GM12878 (cell line): ENCODE measurements around the gene CTSD. TPM values are rescaled to one million over a fixed set of nuclear protein-coding genes. Genes with fewer than 3 reads are reported as not detected.

Experiments used
- ATAC-seq: fragments of 200-7000 bp; cut with Tn5 transposase; 3 replicates; pipeline ENCODE4 v1.9.1; 2020; ENCODE audit warnings: mild to moderate bottlenecking, moderate library complexity
- BruUV-seq: library from RNA; stranded (reverse); fragments of 400-500 nt; replicated peaks from 2 replicates; lab custom pipeline; 2021; lab: Mats Ljungman, UMichigan
- CTCF ChIA-PET: fragments of 300-600 bp; sonication (Branson Sonifier 250); formaldehyde crosslinking; extraction: SDS; loops from one replicate; lab custom pipeline; 2021; ENCODE audit warnings: inconsistent platforms; lab: Yijun Ruan, JAX
- POLR2A ChIA-PET: fragments of 350-600 bp; formaldehyde crosslinking; extraction: SDS; loops from one replicate; lab custom pipeline; 2021; ENCODE audit warnings: inconsistent platforms; lab: Charles Lee
- RAD21 ChIA-PET: fragments of 300-600 bp; sonication (Branson Sonifier 250); formaldehyde crosslinking; loops from one replicate; lab custom pipeline; 2023; ENCODE audit warnings: antibody characterized with exemption; ENCODE audit not compliant: unreplicated experiment; lab: Charles Lee
- SMC1A ChIA-PET: fragments of 300-600 bp; sonication (Branson Sonifier 250); formaldehyde crosslinking; loops from one replicate; lab custom pipeline; 2023; ENCODE audit not compliant: unreplicated experiment, uncharacterized antibody; lab: Charles Lee
- DNase-seq: peaks from one replicate; pipeline ENCODE4 v3.0.0-alpha.2; 2011; ENCODE audit warnings: low read depth, low spot score
- FAIRE-seq: peaks from 3 replicates; lab custom pipeline; 2011; peaks lifted over from hg19 to GRCh38; lab: Jason Lieb, UNC
- H2AFZ ChIP-seq: 2 replicates; pipeline ENCODE4 v1.6.0; 2011; ENCODE audit warnings: low read depth, low read length, control low read depth; ENCODE audit not compliant: control insufficient read depth
- H3K27ac ChIP-seq: 2 replicates; pipeline ENCODE4 v1.5.1; 2011; ENCODE audit warnings: control low read depth; ENCODE audit not compliant: control insufficient read depth, insufficient read depth
- H3K27me3 ChIP-seq, 2 experiments: replicated peaks in 1 of 2; 2 replicates each; pipeline versions ENCODE4 v1.6.0 to v1.6.1; 2011; ENCODE audit warnings: low read length in 1 of 2; ENCODE audit not compliant: control insufficient read depth in 2 of 2, insufficient read depth in 2 of 2
- H3K36me3 ChIP-seq, 2 experiments: 2 replicates each; pipeline ENCODE4 v1.5.1; 2011; ENCODE audit warnings: low read length in 1 of 2; ENCODE audit not compliant: control insufficient read depth in 2 of 2, insufficient read depth in 2 of 2
- H3K4me1 ChIP-seq: 2 replicates; pipeline ENCODE4 v1.6.1; 2011; ENCODE audit warnings: mild to moderate bottlenecking, low read length, moderate library complexity, mixed read lengths; ENCODE audit not compliant: control insufficient read depth, insufficient read depth
- H3K4me2 ChIP-seq: 2 replicates; pipeline ENCODE4 v1.6.0; 2011; ENCODE audit warnings: control low read depth; ENCODE audit not compliant: control insufficient read depth, insufficient read depth
- H3K4me3 ChIP-seq: fragments of 200-600 bp; sonication (generic); 2 replicates; pipeline ENCODE4 v1.5.1; 2016
- H3K79me2 ChIP-seq: 2 replicates; pipeline ENCODE4 v1.6.0; 2011; ENCODE audit warnings: low read length; ENCODE audit not compliant: control insufficient read depth, insufficient read depth
- H3K9ac ChIP-seq: 2 replicates; pipeline ENCODE4 v1.8.0; 2011; ENCODE audit warnings: low read length, control low read depth, mixed read lengths; ENCODE audit not compliant: control insufficient read depth, insufficient read depth
- H3K9me3 ChIP-seq: replicated peaks from 3 replicates; pipeline ENCODE4 v1.5.1; 2011; ENCODE audit warnings: mild to moderate bottlenecking, low read length; ENCODE audit not compliant: control insufficient read depth, insufficient read depth
- H4K20me1 ChIP-seq: 2 replicates; pipeline ENCODE4 v1.6.0; 2011; ENCODE audit not compliant: control insufficient read depth, insufficient read depth
- WGBS: methylation state at CpG from one replicate; pipeline ENCODE4 v1.1.6; 2016; ENCODE audit warnings: low lambda C conversion rate; ENCODE audit not compliant: insufficient replicate concordance, insufficient coverage; ENCODE audit errors: missing lambda C conversion rate; 5-methylcytosine and 5-hydroxymethylcytosine counted together
- in situ Hi-C: fragments of 300-500 bp; cut with MboI; formaldehyde crosslinking; loops from 9 replicates; pipeline ENCODE4 v1.14.3; 2018; ENCODE audit warnings: mixed read lengths
- intact Hi-C: fragments of 100-400 bp; cut with micrococcal nuclease; formaldehyde crosslinking; loops from one replicate; pipeline ENCODE4 v1.14.2; 2022; ENCODE audit not compliant: unreplicated experiment
- polyA plus RNA-seq, 11 experiments: library from polyadenylated mRNA; depleted of rRNA in 4 of 11; unstranded in 6 of 11; stranded (reverse) in 5 of 11; fragments of >200 nt; fragmentation: Nextera tagmentation in 4 of 11; fragmentation: Illumina TruSeq in 1 of 11; extraction: Ambion mirVana in 4 of 11; extraction: Trizol in 1 of 11; gene quantifications; 1 replicate in 1 of 11; 2 replicates in 10 of 11; pipeline versions ENCODE4 v1.2.1 to v1.2.3, GENCODE V29; 2011 to 2016; ENCODE audit warnings: inconsistent platforms in 2 of 11, missing spikeins in 2 of 11, low read depth in 1 of 11
- total RNA-seq, 4 experiments: library from RNA; depleted of rRNA in 3 of 4; stranded (reverse); fragments of >200 nt in 3 of 4; fragmentation: Illumina TruSeq in 1 of 4; extraction: Trizol in 1 of 4; gene quantifications; 2 replicates each; pipeline versions ENCODE4 v1.2.1 to v1.2.3, GENCODE V29; 2013 to 2021
- TF ChIP-seq, protein P1 (sequence below): fragments of 450-650 bp; IDR thresholded peaks from 2 replicates; pipeline ENCODE4 v1.6.1; 2017; ENCODE audit warnings: mild to moderate bottlenecking, low read depth, inconsistent platforms; ENCODE audit not compliant: poor library complexity, severe bottlenecking

Gene CTSD
- total and polyA plus RNA-seq, 10 of the 15 experiments (the other 5 are each of a cell fraction or from before 2014, with no cell fraction given) = 0.42 to 54.6 (median 25.0) TPM

DNA sequence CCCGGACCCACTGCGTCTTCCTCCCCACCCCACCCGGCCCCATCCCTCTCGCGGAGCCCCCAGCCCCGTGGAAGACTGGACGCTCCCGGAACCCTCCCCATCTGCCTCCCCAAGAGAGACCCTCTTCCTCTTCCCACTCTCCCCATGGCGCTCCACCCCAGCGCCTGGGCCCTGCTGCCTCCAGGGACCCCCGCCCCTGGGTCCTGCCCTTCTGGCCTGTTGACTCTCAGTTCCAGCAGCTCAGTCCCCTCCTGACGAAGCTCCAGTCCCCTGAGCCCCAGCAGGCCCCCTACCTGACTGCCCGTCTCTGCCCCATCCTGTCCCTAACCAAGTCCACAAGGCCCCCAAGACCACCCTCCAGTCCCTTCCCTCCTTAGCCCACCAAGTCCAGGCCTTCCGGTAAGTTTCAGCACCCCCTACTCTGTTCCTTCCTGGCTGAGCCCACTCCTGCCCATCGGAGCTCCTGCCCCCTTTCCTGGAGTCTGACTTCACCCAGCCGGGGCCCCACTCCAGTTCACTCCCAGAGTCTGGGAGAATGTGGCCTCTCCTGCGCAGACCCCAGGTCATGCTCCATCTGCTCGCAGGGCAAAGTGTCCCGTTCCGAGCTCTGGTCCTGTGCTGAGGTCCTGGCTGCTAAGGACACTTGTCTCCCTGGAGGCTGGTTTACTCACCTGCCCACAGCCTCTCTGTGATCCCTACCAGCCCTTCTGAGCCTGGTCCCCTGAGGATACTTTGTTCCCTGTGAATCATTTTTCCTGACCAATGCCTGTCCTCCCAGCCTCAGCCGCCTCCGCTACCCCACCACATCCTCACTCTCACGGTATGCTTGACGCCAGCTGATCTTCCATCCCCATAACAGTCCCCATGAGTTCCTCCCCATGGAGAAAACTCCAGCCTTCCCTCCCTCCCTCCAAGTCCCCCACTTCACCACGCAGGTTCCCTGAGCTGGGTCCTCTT is 14.1 kb downstream of the CTSD start:
- TF ChIP-seq, protein P1, sequence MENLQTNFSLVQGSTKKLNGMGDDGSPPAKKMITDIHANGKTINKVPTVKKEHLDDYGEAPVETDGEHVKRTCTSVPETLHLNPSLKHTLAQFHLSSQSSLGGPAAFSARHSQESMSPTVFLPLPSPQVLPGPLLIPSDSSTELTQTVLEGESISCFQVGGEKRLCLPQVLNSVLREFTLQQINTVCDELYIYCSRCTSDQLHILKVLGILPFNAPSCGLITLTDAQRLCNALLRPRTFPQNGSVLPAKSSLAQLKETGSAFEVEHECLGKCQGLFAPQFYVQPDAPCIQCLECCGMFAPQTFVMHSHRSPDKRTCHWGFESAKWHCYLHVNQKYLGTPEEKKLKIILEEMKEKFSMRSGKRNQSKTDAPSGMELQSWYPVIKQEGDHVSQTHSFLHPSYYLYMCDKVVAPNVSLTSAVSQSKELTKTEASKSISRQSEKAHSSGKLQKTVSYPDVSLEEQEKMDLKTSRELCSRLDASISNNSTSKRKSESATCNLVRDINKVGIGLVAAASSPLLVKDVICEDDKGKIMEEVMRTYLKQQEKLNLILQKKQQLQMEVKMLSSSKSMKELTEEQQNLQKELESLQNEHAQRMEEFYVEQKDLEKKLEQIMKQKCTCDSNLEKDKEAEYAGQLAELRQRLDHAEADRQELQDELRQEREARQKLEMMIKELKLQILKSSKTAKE = no peak
- TF ChIP-seq, all 136 proteins: peak for 0
- FAIRE-seq (no peak), DNase-seq (no peak), ATAC-seq (no peak)
- Histone ChIP-seq H3K4me1 (no peaks in the 10 kb centered on the region), H3K9ac (no peak overlapping the region), H2AFZ (no peak overlapping the region), H3K36me3 (no peaks in the 10 kb centered on the region), H3K4me3 (no peak overlapping the region), H3K9me3 (no peaks in the 10 kb centered on the region; the same call in 2 of the 3 replicates), H4K20me1 (no peaks in the 10 kb centered on the region), H3K79me2 (no peaks in the 10 kb centered on the region), H3K27me3 (no peaks in the 10 kb centered on the region; a peak in 1 of 4 replicates), H3K4me2 (no peak overlapping the region), H3K27ac (no peak overlapping the region)
- in situ Hi-C loops (no loop called here), intact Hi-C loops (no loop called here)
- ChIA-PET SMC1A (no interaction called here), POLR2A (no interaction called here), RAD21 (interaction anchor here (0.5 kb wide), 1 partner anchor 10 kb away, joined by 4 read pairs; no protein-coding TSS in a partner anchor), CTCF (interaction anchor here (0.5 kb wide), 1 partner anchor 41 kb away, joined by 3 read pairs; no protein-coding TSS in a partner anchor)
- 72% methylated on average over 16 of the region's 25 CpGs for WGBS
- no TSS peak for BruUV-seq
